MM.1S (cell line): Measurements from ENCODE around the gene KCNMA1.

Experiments
- CTCF ChIP-seq: fragments of 300-600 bp; sonication (generic); IDR thresholded peaks from 2 replicates; pipeline ENCODE4 v1.5.1; 2016; ENCODE audit warnings: antibody characterized with exemption, low read length, mixed read lengths
- EZH2phosphoT487 ChIP-seq: fragments of 300-600 bp; sonication (generic); IDR thresholded peaks from 2 replicates; pipeline ENCODE4 v1.6.1; 2018; ENCODE audit warnings: antibody characterized with exemption, low read length

- no peak for TF ChIP-seq CTCF
- TF ChIP-seq EZH2phosphoT487 = no peak
Observed at GRCh38 chr10:77497748-77498147, 139.9 kb downstream of the KCNMA1 start.
